IMR-90 (cell line): ENCODE results near the gene HES1.

Source experiments
- BHLHE40 ChIP-seq: fragments of 150-350 bp; IDR thresholded peaks from 2 replicates; pipeline ENCODE4 v1.6.1; 2016; ENCODE audit warnings: mild to moderate bottlenecking, low read depth, low read length
- CEBPB ChIP-seq: IDR thresholded peaks from 2 replicates; pipeline ENCODE4 v1.6.1; 2012; ENCODE audit warnings: low read depth, low read length, improper control_type of control experiment
- CHD1 ChIP-seq: IDR thresholded peaks from 2 replicates; pipeline ENCODE4 v1.6.1; 2012; ENCODE audit warnings: low read depth, low read length, improper control_type of control experiment
- CTCF ChIP-seq: conservative IDR thresholded peaks from 2 replicates; pipeline ENCODE4 v1.5.1; 2012; ENCODE audit warnings: mild to moderate bottlenecking, low read depth, low read length, improper control_type of control experiment
- MAFK ChIP-seq: IDR thresholded peaks from 2 replicates; pipeline ENCODE4 v1.6.1; 2012; ENCODE audit warnings: low read depth, low read length, improper control_type of control experiment
- POLR2A ChIP-seq: IDR thresholded peaks from 2 replicates; pipeline ENCODE4 v1.6.1; 2012; ENCODE audit warnings: mild to moderate bottlenecking, low read depth, low read length
- RAD21 ChIP-seq: IDR thresholded peaks from 2 replicates; pipeline ENCODE4 v1.6.1; 2012; ENCODE audit warnings: low read length, improper control_type of control experiment
- RFX5 ChIP-seq: IDR thresholded peaks from 2 replicates; pipeline ENCODE4 v1.8.0; 2012; ENCODE audit warnings: low read depth, mild to moderate bottlenecking, low read length, moderate library complexity
- SMC3 ChIP-seq: fragments of 150-350 bp; IDR thresholded peaks from 2 replicates; pipeline ENCODE4 v1.6.1; 2016; ENCODE audit warnings: low read depth, mild to moderate bottlenecking, antibody characterized with exemption, low read length, moderate library complexity
- USF2 ChIP-seq: fragments of 150-350 bp; IDR thresholded peaks from 2 replicates; pipeline ENCODE4 v1.6.1; 2017; ENCODE audit warnings: mild to moderate bottlenecking, antibody characterized with exemption, low read length, low read depth

GRCh38 chr3:194169595-194169994 lies 33.6 kb downstream of the HES1 start:
- TF ChIP-seq CTCF (no peak), POLR2A (no peak), SMC3 (no peak), CEBPB (no peak), USF2 (no peak), RAD21 (no peak), CHD1 (no peak), BHLHE40 (no peak), MAFK (no peak), RFX5 (no peak)
